PC-9 (cell line): ENCODE measurements around the gene SPSB2. TPM values are rescaled to one million over a fixed set of nuclear protein-coding genes. Genes with fewer than 3 reads are reported as not detected.

Experiments
- BruUV-seq: library from RNA; stranded (reverse); fragments of 400-500 nt; replicated peaks from 2 replicates; lab custom pipeline; 2021; lab: Mats Ljungman, UMichigan
- CTCF ChIA-PET: fragments of 300-600 bp; sonication (Branson Sonifier 250); formaldehyde crosslinking; loops from one replicate; lab custom pipeline; 2022; ENCODE audit warnings: antibody characterized with exemption; lab: Charles Lee
- POLR2A ChIA-PET: fragments of 300-600 bp; sonication (Branson Sonifier 250); formaldehyde crosslinking; loops from one replicate; lab custom pipeline; 2022; ENCODE audit warnings: antibody characterized with exemption; ENCODE audit not compliant: unreplicated experiment; lab: Charles Lee
- DNase-seq, 2 experiments: peaks; one replicate each; pipeline versions ENCODE4 v3.0.0 to v3.0.0-alpha.2; 2015 to 2022; ENCODE audit warnings: mixed read lengths in 1 of 2
- H2AFZ ChIP-seq: fragments of 200-600 bp; sonication (generic); 2 replicates; pipeline ENCODE4 v1.8.1; 2017; ENCODE audit warnings: antibody characterized with exemption
- H3F3A ChIP-seq: fragments of 200-600 bp; sonication (generic); 2 replicates; pipeline ENCODE4 v1.8.1; 2017; ENCODE audit warnings: antibody characterized with exemption, mild to moderate bottlenecking, low read depth; ENCODE audit not compliant: insufficient read depth
- H3K27ac ChIP-seq: fragments of 200-600 bp; sonication (generic); 2 replicates; pipeline ENCODE4 v1.6.1; 2016; ENCODE audit warnings: mixed run types
- H3K27me3 ChIP-seq: fragments of 200-600 bp; sonication (generic); 2 replicates; pipeline ENCODE4 v1.6.1; 2016; ENCODE audit warnings: low read depth, mixed run types; ENCODE audit not compliant: insufficient read depth
- H3K36me3 ChIP-seq: fragments of 200-600 bp; sonication (generic); 2 replicates; pipeline ENCODE4 v1.6.1; 2016; ENCODE audit warnings: low read depth, mixed run types
- H3K4me1 ChIP-seq: fragments of 200-600 bp; sonication (generic); replicated peaks from 2 replicates; pipeline ENCODE4 v1.6.1; 2016; ENCODE audit warnings: mixed run types; ENCODE audit not compliant: insufficient read depth
- H3K4me2 ChIP-seq: fragments of 200-600 bp; sonication (generic); 2 replicates; pipeline ENCODE4 v1.6.1; 2017; ENCODE audit warnings: mixed run types
- H3K4me3 ChIP-seq: fragments of 200-600 bp; sonication (generic); 2 replicates; pipeline ENCODE4 v1.6.1; 2016; ENCODE audit warnings: mixed run types
- H3K79me2 ChIP-seq: fragments of 200-600 bp; sonication (generic); 2 replicates; pipeline ENCODE4 v1.6.1; 2017; ENCODE audit warnings: low read depth, mixed run types
- H3K9me2 ChIP-seq: fragments of 200-600 bp; sonication (generic); 2 replicates; pipeline ENCODE4 v1.8.1; 2017; ENCODE audit warnings: mild to moderate bottlenecking; ENCODE audit not compliant: insufficient read depth
- H3K9me3 ChIP-seq: fragments of 200-600 bp; sonication (generic); 2 replicates; pipeline ENCODE4 v1.8.1; 2016; ENCODE audit warnings: low read depth; ENCODE audit not compliant: insufficient read depth
- H4K20me1 ChIP-seq: fragments of 200-600 bp; sonication (generic); 2 replicates; pipeline ENCODE4 v1.8.1; 2017; ENCODE audit not compliant: insufficient read depth
- CTCF ChIP-seq: fragments of 200-600 bp; sonication (generic); conservative IDR thresholded peaks from 2 replicates; pipeline ENCODE4 v1.6.1; 2017; ENCODE audit warnings: mixed run types, antibody characterized with exemption, mild to moderate bottlenecking, moderate library complexity
- EZH2 ChIP-seq: fragments of 200-600 bp; sonication (generic); IDR thresholded peaks from 2 replicates; pipeline ENCODE4 v1.8.0; 2017; ENCODE audit warnings: antibody characterized with exemption, low read depth
- intact Hi-C: fragments of 100-400 bp; cut with micrococcal nuclease; formaldehyde crosslinking; loops from one replicate; pipeline ENCODE4 v1.10.0; 2022; ENCODE audit not compliant: unreplicated experiment
- total RNA-seq: library from RNA; stranded (reverse); gene quantifications from 2 replicates; pipeline ENCODE4 v1.2.3, GENCODE V29; 2021

Gene SPSB2
- total RNA-seq, 1 experiment from 2014 or later: 28.9 TPM

- DNase-seq: no peak
- no peaks in the 10 kb centered on the region for H3K9me3 ChIP-seq
- no TSS peak for BruUV-seq
- intact Hi-C loops: loop anchor here (2.0 kb wide), 1 partner anchor 207 kb away; no protein-coding TSS in a partner anchor
- ChIA-PET POLR2A (interaction anchor here (0.6 kb wide), 1 partner anchor 488 kb away, joined by 3 read pairs; no protein-coding TSS in a partner anchor), CTCF (interaction anchor here (0.6 to 1.4 kb wide), 4 partner anchors 12 to 151 kb away, joined by 3 to 7 read pairs (median 4); partner anchors contain the start of gene MLF2)
- no peaks in the 10 kb centered on the region; the same call in 1 of the 2 replicates for H3K4me1 ChIP-seq
- TF ChIP-seq CTCF (no peak), EZH2 (no peak)
- H3K79me2 ChIP-seq: no peaks in the 10 kb centered on the region
- no peaks in the 10 kb centered on the region; the same call in 1 of the 2 replicates for H3F3A ChIP-seq
- H3K27ac ChIP-seq: no peak overlapping the region
- H3K4me3 ChIP-seq: no peak overlapping the region
- no peaks in the 10 kb centered on the region for H4K20me1 ChIP-seq
- H3K27me3 ChIP-seq: peaks cover 97% of the 10 kb centered on the region
- no peak overlapping the region for H3K4me2 ChIP-seq
- H3K9me2 ChIP-seq: no peaks in the 10 kb centered on the region
- no peaks in the 10 kb centered on the region for H3K36me3 ChIP-seq
- H2AFZ ChIP-seq: no peak overlapping the region
These were observed 48.9 kb downstream of the SPSB2 start for GRCh38 chr12:6824085-6824775.

GRCh38 chr12:6823182-6824084 is 49.7 kb downstream of the SPSB2 start:
- Histone ChIP-seq H3K27ac (no peak overlapping the region), H3K9me3 (no peaks in the 10 kb centered on the region), H3K36me3 (no peaks in the 10 kb centered on the region), H3K9me2 (no peaks in the 10 kb centered on the region), H3K4me3 (no peak overlapping the region), H3K27me3 (peaks cover 90% of the 10 kb centered on the region), H2AFZ (no peak overlapping the region), H3K4me1 (no peaks in the 10 kb centered on the region; the same call in 1 of the 2 replicates), H3F3A (no peaks in the 10 kb centered on the region; the same call in 1 of the 2 replicates), H3K79me2 (no peaks in the 10 kb centered on the region), H4K20me1 (no peaks in the 10 kb centered on the region), H3K4me2 (no peak overlapping the region)
- ChIA-PET CTCF (interaction anchor here (0.6 to 1.4 kb wide), 2 partner anchors 40 to 70 kb away, joined by 3 to 4 read pairs; partner anchors contain the start of gene MLF2), POLR2A (no interaction called here)
- BruUV-seq: no TSS peak
- TF ChIP-seq EZH2 (no peak), CTCF (no peak)
- intact Hi-C loops: loop anchor here (2.0 kb wide), 1 partner anchor 207 kb away; no protein-coding TSS in a partner anchor
- no peak for DNase-seq

GRCh38 chr12:6822426-6823135 is 50.5 kb downstream of the SPSB2 start:
- H3K9me2 ChIP-seq: no peaks in the 10 kb centered on the region
- H3K4me3 ChIP-seq: no peak overlapping the region
- H4K20me1 ChIP-seq: no peaks in the 10 kb centered on the region
- no TSS peak for BruUV-seq
- H3K9me3 ChIP-seq: no peaks in the 10 kb centered on the region
- ChIA-PET CTCF (interaction anchor here (0.7 to 1.8 kb wide), 3 partner anchors 22 to 118 kb away, joined by 3 to 7 read pairs (median 3); partner anchors contain the start of gene MLF2), POLR2A (no interaction called here)
- peaks cover 83% of the 10 kb centered on the region for H3K27me3 ChIP-seq
- H3F3A ChIP-seq: no peaks in the 10 kb centered on the region; the same call in 1 of the 2 replicates
- H3K4me2 ChIP-seq: no peak overlapping the region
- no peak for DNase-seq
- no peaks in the 10 kb centered on the region for H3K79me2 ChIP-seq
- no peaks in the 10 kb centered on the region; the same call in 1 of the 2 replicates for H3K4me1 ChIP-seq
- no peak for TF ChIP-seq CTCF
- TF ChIP-seq EZH2: no peak
- no peak overlapping the region for H2AFZ ChIP-seq
- H3K36me3 ChIP-seq: no peaks in the 10 kb centered on the region
- H3K27ac ChIP-seq: no peak overlapping the region
- intact Hi-C loops: no loop called here
